Central memory CD8-positive, alpha-beta T cell (primary cell): Measurements from ENCODE around the gene ANKLE1.

Experiments
- ATAC-seq: fragments of 150-1000 bp; cut with Tn5 transposase; replicated peaks from 2 replicates; pipeline ENCODE4 v1.10.0; 2022; ENCODE audit warnings: mild to moderate bottlenecking, moderate FRiP score, moderate number of reproducible peaks; ENCODE audit not compliant: poor library complexity, severe bottlenecking; ENCODE audit errors: extremely low read depth
- DNase-seq, 2 donors: peaks; one replicate each; pipeline ENCODE4 v3.0.0; 2021; ENCODE audit warnings: low spot score in 2 of 2
- H3K27ac Mint-ChIP-seq: one replicate; pipeline ENCODE4 v1.8.0; 2022; ENCODE audit warnings: low read depth, mild to moderate bottlenecking, moderate library complexity, mixed read lengths
- H3K27me3 Mint-ChIP-seq: one replicate; pipeline ENCODE4 v1.8.0; 2022; ENCODE audit warnings: mixed read lengths
- H3K36me3 Mint-ChIP-seq: one replicate; pipeline ENCODE4 v1.8.0; 2022; ENCODE audit warnings: mild to moderate bottlenecking, moderate library complexity, mixed read lengths; ENCODE audit not compliant: insufficient read depth
- H3K4me1 Mint-ChIP-seq: one replicate; pipeline ENCODE4 v1.8.0; 2022; ENCODE audit warnings: mixed read lengths
- H3K4me3 Mint-ChIP-seq: one replicate; pipeline ENCODE4 v1.8.0; 2022; ENCODE audit warnings: mild to moderate bottlenecking, moderate library complexity, mixed read lengths
- H3K9me3 Mint-ChIP-seq: one replicate; pipeline ENCODE4 v1.8.0; 2022; ENCODE audit warnings: mixed read lengths

The ANKLE1 gene

DNA sequence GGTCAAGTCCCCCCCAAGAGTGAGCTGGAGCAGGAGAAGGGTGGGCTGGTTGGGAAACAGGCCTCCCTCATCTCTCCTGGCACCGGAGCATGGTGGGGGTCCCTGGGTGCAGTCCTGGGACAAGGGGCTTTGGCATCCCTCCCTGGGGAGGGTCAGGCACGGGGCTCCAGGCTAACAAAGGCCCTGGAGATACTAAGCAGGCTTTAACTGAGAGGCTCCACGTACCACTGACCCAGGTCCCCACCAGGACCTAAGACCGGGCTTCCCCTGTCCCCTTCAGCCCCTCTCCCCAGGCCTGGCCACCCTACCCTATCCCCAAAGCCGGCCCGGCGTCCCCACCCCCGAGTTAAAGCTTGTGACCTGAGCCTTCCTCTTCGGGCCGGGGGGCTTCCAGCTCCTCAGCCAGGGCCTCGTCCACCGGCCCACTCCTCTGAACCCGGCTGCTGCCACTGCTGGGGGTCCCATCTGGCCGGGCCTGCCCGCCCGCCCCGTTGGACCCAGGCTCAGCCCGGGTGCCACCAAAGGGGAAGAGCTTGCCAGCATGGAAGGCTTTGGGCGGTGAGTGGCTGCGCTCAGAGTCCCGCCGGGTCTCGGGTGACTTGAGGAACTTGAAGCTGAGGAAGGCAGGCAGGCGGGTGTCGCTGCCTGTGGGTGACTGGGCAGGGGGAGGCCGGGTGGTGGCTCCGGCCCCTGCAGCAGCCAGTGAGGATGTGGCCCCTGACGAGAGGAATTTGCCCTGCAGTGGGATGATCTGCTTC is 42.8 kb downstream of the ANKLE1 start:
- no peak for DNase-seq
- peaks cover 15% of the 10 kb centered on the region for H3K36me3 Mint-ChIP-seq
- H3K27me3 Mint-ChIP-seq: no peaks in the 10 kb centered on the region
- ATAC-seq: no peak
- no peak overlapping the region for H3K4me3 Mint-ChIP-seq
- H3K4me1 Mint-ChIP-seq: peaks cover 12% of the 10 kb centered on the region
- no peaks in the 10 kb centered on the region for H3K9me3 Mint-ChIP-seq
- H3K27ac Mint-ChIP-seq: no peak overlapping the region

DNA sequence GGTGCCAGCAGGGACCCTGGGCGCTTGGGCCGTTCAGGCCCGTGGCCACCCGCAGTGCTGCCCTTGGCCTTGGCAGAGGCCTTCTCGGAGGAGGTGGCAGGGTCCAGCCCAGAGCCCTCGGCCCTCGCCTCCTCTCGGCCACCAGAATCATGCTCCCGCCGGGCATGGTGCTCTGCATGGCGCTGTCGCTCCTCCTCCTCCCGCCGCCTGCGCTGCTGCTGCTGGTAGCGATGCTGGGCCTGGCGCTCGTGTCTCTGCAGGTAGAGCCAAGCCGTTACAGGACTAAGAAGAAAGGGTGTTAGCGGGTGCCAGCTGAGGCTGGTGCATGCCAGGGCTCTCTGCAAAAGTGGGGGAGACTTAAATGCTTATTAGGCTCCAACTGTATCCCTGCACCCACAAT is 43.4 kb downstream of the ANKLE1 start:
- Mint-ChIP-seq H3K9me3 (no peaks in the 10 kb centered on the region), H3K27ac (no peak overlapping the region), H3K27me3 (no peaks in the 10 kb centered on the region), H3K4me1 (peaks cover 12% of the 10 kb centered on the region), H3K4me3 (no peak overlapping the region), H3K36me3 (peaks cover 10% of the 10 kb centered on the region)
- ATAC-seq (no peak), DNase-seq (no peak)

DNA sequence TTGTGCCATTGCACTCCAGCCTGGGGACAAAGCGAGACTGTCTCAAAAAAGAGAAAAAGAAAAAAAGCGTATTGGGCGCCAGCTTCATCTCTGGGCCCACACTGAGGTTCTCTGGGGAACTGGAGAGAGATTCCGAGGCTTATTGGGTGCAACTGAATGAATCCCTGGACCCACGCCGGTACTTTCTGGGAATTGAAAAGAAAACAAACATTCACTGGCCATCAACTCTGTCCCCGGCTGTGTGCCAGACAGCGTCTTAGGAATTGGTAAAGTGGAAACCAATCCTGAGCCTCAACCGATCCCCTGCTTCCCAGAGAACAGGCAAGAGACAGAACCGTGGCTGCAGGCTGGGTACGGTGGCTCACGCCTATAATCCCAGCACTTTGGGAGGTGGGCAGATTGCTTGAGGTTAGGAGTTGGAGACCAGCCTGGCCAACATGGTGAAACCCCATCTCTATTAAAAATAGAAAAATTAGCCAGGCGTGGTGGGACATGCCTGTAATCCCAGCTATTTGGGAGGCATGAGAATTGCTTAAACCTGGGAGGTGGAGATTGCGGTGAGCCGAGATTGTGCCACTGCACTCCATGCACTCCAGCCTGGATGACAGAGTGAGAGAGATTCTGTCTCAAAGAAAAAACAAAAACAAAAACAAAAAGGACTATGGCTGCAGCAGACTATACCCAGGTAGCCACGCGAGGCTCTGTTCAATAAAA is 44.3 kb downstream of the ANKLE1 start:
- Mint-ChIP-seq H3K4me3 (no peak overlapping the region), H3K27ac (no peak overlapping the region), H3K9me3 (no peaks in the 10 kb centered on the region), H3K27me3 (no peaks in the 10 kb centered on the region), H3K4me1 (peaks cover 12% of the 10 kb centered on the region), H3K36me3 (peaks cover 2% of the 10 kb centered on the region)
- ATAC-seq (no peak), DNase-seq (no peak)

DNA sequence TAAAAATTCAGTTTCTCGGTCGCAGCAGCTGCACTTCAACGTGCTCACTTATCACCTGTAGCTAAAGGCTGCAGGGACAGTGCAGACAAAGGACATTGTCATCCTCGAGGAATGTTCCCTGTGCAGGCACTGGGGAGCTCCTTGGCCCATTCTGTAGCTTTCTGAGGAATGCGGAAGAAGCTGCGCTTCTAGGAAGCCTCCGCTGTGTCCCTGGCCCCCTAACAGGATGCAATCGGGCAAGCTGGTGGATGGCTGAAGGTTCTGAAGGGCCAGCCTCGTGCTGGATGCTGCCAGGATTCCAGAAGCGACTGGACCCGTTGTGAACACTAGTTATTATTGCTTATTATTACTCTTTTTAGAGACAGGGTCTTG is 44.9 kb downstream of the ANKLE1 start:
- Mint-ChIP-seq H3K4me3 (peak overlapping the region; percentile 36), H3K9me3 (no peaks in the 10 kb centered on the region), H3K27ac (no peak overlapping the region), H3K36me3 (peaks cover 2% of the 10 kb centered on the region), H3K4me1 (peaks cover 12% of the 10 kb centered on the region), H3K27me3 (no peaks in the 10 kb centered on the region)
- no peak for DNase-seq
- no peak for ATAC-seq

DNA sequence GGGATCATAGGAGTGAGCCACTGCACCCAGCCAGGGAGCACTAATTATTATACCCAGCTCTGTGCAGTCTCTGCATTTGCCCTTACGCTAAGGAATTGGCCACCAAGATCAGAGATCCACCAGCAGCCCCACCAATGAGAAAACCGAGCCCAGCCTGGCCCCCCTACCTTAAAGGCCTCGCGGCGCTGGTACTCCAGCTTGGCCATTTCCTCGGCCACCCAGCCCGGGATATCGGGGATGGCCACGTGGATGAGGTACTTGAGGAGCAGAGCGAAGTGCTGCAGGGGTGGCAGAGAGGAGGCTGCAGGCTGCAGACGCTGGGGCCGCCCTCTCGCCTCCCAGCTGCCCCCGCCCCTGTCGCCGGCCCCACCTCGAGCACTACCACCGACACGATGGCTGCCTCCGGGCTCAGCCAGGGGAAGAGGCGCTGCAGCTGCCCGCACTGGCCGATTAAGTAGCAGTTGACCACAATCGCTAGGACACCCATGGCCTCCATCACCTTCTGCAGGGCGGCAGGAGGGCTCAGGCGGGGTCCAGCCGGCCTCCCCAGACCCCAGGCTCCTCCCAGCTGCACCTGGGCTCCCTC is 45.5 kb downstream of the ANKLE1 start:
- Mint-ChIP-seq H3K9me3 (no peaks in the 10 kb centered on the region), H3K4me3 (peak overlapping the region; percentile 36), H3K36me3 (peaks cover 2% of the 10 kb centered on the region), H3K4me1 (peaks cover 12% of the 10 kb centered on the region), H3K27me3 (no peaks in the 10 kb centered on the region), H3K27ac (no peak overlapping the region)
- no peak for DNase-seq
- ATAC-seq: no peak

DNA sequence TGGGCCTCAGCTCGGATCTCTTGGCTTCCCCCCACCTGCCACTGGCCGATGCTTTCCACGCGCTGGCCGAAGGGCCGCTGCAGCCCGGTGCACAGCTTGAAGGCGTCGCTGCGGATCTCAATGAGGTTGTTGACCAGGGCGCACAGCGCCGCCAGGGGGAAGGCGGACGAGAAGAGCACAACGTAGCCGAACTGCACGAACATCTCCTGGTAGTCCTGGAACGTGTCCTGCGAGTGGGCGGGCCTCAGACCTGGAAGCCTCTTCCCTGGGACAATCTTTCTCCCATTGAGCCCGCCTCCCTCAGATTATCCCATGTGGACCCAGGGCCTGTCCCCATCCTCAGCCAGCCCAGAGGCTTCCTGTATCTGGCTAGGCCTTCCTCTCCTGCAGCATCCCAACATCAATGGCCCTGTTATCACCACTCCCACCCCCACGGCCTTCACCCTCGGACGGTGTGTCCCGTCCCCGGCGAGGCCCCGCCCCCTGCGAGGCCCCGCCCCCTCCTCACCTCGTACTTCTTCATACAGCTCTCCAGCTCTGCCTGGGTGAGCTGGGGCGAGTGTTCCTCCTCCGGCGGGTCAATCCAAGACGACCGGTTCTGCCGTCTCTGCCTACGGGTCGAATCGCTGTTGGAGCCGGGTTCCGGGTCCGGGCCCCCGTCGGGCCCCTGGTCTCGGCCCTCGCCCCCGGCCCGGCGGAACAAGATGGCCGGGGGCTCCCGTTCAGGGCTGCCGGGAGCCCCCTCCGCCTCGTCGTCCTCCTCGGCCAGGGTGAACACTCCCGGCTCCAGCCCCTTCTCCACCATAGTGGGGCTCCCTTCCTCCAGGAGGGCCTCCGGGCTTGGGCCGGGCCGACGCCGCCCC is 46.2 kb downstream of the ANKLE1 start:
- peak overlapping the region; percentile 79 for H3K27ac Mint-ChIP-seq
- H3K4me3 Mint-ChIP-seq: peak overlapping the region; percentile 68
- H3K4me1 Mint-ChIP-seq: peaks cover 7% of the 10 kb centered on the region
- H3K9me3 Mint-ChIP-seq: no peaks in the 10 kb centered on the region
- DNase-seq (no peak), ATAC-seq (peak; percentile 68)
- no peaks in the 10 kb centered on the region for H3K27me3 Mint-ChIP-seq
- peaks cover 2% of the 10 kb centered on the region for H3K36me3 Mint-ChIP-seq

DNA sequence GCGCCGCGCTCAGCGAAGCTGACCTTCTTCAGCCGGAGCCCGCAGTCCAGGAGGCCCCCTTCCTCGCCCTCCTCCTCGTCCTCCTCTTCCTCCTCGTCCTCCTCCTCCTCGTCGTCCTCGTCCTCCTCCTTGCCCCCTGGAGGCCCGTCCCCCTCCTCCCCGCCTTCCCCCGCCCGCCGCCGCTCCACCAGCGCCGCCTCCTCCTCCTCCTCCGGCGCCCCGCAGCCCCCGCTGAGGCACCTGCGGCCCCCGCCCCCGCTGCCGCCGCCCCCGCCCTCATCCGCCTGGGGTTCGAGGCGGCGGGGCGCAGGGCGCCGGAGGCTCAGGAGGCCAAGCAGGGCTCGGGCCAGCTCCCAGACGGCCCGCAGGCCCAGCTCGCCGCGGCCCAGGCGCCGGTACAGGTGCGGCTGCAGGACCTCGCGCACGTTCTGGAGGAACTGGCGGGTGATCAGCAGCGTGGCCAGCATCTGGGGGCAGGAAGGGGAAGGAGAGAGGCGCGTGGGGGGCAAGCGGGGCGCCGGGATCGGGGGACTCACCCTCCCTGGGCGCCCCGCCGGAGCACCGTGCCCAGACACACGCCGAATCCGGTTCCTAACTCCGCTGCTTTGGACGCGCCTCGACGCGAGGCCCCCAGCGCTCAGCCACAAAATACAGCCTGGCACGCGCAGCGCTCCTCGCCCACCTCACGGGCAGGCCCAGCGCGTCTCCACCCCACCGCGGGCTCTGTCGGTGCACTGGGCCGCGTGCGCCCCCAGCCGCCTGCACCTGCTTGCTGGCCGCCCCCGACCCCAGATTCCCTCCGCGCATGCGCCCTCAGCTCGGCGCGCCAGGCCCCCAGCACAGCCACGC is 47.0 kb downstream of the ANKLE1 start:
- peak; percentile 34 for ATAC-seq

DNA sequence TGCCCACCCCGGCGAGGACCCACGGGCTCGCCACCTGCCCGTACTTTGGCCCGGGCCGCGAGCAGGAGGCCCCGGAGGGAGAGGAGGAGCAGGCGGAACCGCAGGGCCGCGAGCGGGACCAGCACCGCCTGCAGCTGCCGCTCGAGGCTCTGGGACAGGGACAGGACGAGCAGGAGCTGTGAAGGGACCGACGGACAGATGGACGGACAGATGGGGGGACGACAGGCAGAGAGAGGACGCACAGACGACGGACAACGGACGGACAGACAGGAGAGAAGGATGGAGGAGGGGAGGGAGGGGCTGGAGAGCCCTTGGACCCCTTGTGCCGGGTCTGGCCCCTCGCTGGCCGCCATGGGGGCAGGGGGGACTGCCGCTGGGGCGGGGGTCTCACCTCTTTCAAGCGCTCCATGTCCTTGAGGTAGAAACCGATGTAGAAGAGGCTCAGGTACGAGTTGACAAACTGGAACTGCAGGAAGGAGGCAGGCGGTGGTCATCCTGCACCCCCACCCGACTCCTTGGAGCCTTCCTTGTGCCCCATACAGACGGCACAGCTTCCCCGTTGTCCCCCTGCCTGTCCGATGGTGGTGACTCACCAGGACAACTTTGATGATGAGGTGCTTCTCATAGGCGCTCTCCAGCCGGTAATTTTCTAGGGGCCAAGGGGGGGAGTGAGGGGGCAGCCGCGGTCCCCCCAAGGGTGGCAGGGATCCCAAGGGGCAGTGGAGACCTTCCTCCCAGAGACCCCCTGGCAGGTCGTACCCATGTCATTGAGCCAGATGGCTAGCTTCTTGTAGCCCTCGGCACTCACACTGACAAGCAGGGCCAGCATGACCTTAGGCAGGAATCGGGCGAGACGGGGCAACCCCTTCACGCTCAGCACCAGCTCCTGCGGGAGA is 47.9 kb downstream of the ANKLE1 start:
- Mint-ChIP-seq H3K36me3 (peaks cover 2% of the 10 kb centered on the region), H3K27me3 (no peaks in the 10 kb centered on the region), H3K27ac (no peak overlapping the region), H3K9me3 (no peaks in the 10 kb centered on the region), H3K4me1 (peaks cover 20% of the 10 kb centered on the region), H3K4me3 (peak overlapping the region; percentile 68)
- ATAC-seq: no peak
- DNase-seq: no peak

More for the DNA sequence above, 47.0 kb downstream of the ANKLE1 start:
- H3K36me3 Mint-ChIP-seq: peaks cover 2% of the 10 kb centered on the region
- peak overlapping the region; percentile 68 for H3K4me3 Mint-ChIP-seq
- H3K9me3 Mint-ChIP-seq: no peaks in the 10 kb centered on the region
- no peak for DNase-seq
- peak overlapping the region; percentile 79 for H3K27ac Mint-ChIP-seq
- no peaks in the 10 kb centered on the region for H3K27me3 Mint-ChIP-seq
- peaks cover 14% of the 10 kb centered on the region for H3K4me1 Mint-ChIP-seq

DNA sequence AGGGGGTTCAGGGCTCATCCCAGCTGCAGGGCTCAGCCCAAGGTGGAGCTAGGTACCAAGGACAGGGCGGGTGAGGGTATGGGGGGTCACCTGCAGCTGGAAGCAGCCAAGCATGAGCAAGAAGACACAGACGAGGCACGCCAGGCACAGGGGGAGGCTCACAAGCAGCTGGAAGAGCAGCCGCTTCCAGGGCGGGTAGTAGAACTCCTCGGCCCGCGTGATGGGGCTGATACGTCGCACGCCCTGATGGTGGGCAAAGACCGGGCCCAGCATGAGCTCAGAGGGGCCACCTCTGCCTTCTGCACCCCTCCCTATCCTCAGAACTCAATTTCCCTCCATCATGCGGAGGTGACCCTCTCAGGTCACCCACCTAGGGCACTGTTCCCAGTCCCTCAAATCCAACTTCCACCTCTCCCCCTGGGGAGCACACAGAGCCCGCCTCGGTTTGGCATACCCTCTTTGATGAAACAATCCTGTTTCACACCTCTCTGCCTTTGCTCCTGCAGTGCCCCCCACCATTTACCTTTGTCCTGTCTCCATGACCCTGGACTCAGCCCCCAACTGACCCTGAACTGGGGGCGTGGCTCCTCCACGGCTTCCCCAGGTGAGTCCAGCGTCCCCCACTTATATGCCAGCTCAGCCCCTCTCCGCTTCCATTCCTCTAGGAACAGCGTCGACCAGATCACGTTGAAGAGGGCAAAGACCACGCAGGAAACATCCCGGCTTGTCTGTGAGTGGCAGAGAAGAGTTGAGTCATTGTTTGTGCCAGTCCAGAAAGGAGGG is 48.8 kb downstream of the ANKLE1 start:
- Mint-ChIP-seq H3K27ac (peak overlapping the region; percentile 20), H3K9me3 (no peaks in the 10 kb centered on the region), H3K4me3 (peak overlapping the region; percentile 68), H3K36me3 (peaks cover 2% of the 10 kb centered on the region), H3K4me1 (peaks cover 26% of the 10 kb centered on the region), H3K27me3 (no peaks in the 10 kb centered on the region)
- no peak for DNase-seq
- ATAC-seq: no peak

DNA sequence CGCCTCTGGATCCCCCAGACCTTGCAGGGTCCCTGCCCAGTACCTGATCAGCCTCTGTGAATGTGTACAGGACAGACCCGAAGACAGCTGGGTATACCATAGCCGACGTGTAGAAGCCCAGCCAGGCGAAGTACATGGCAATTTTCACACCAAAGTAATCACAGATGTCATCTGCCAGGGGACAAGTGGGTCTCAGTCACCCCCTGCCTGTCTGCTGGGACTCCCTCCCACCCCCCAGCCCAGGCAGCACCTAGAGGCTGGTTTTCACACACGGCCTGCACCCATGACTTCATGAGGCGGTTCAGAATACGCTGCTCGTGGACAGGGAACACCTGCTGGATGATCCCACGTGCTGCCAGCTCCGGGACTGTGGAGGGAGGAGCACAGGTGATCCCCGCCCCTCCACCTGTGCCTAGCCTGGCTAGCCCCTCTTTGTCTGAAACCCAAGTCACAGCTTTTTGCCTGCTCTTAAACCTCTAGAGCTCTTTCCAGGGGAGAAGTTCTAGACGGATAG is 49.4 kb downstream of the ANKLE1 start:
- peaks cover 26% of the 10 kb centered on the region for H3K4me1 Mint-ChIP-seq
- peaks cover 2% of the 10 kb centered on the region for H3K36me3 Mint-ChIP-seq
- no peaks in the 10 kb centered on the region for H3K9me3 Mint-ChIP-seq
- DNase-seq (no peak), ATAC-seq (no peak)
- H3K27ac Mint-ChIP-seq: peak overlapping the region; percentile 20
- peak overlapping the region; percentile 62 for H3K4me3 Mint-ChIP-seq
- no peaks in the 10 kb centered on the region for H3K27me3 Mint-ChIP-seq
